Gastrocnemius medialis (tissue), 4 donors: Measurements from ENCODE around the gene INPP4B.

Source experiments
- POLR2A ChIP-seq, 2 donors: fragments of 450-650 bp; IDR thresholded peaks; one replicate each; pipeline ENCODE4 v1.6.1; 2017; ENCODE audit warnings: antibody characterized with exemption in 2 of 2, mild to moderate bottlenecking in 2 of 2, moderate library complexity in 2 of 2
- TF ChIP-seq, protein P1 (sequence below), 5 experiments: fragments of 450-650 bp in 3 of 5; fragments of 200-600 bp in 2 of 5; sonication (generic) in 2 of 5; IDR thresholded peaks in 4 of 5; conservative IDR thresholded peaks in 1 of 5; 1 replicate in 4 of 5; 2 replicates in 1 of 5; pipeline ENCODE4 v1.5.1; 2016 to 2019; ENCODE audit warnings: antibody characterized with exemption in 5 of 5, mild to moderate bottlenecking in 3 of 5, moderate library complexity in 3 of 5

DNA sequence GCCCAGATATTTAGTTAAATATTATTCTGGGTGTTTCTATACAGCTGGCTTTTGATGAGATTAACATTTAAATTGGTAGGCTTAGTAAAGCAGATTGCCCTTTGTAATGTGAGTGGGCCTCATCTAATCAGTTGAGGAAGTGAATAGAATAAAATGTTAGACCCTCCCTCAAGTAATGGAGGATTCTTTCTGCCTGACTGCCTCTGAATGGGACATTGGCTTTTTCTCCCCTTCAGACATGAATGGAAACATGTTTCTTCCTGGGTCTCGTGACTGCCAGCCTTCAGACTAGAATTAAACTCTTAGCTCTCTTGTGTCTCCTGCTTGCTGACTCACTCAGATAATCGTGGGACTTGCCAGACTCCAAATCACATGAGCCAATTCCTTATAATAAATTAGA lies 266.7 kb downstream of the INPP4B start:
- TF ChIP-seq, protein P1, sequence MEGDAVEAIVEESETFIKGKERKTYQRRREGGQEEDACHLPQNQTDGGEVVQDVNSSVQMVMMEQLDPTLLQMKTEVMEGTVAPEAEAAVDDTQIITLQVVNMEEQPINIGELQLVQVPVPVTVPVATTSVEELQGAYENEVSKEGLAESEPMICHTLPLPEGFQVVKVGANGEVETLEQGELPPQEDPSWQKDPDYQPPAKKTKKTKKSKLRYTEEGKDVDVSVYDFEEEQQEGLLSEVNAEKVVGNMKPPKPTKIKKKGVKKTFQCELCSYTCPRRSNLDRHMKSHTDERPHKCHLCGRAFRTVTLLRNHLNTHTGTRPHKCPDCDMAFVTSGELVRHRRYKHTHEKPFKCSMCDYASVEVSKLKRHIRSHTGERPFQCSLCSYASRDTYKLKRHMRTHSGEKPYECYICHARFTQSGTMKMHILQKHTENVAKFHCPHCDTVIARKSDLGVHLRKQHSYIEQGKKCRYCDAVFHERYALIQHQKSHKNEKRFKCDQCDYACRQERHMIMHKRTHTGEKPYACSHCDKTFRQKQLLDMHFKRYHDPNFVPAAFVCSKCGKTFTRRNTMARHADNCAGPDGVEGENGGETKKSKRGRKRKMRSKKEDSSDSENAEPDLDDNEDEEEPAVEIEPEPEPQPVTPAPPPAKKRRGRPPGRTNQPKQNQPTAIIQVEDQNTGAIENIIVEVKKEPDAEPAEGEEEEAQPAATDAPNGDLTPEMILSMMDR (IDR thresholded peaks at IDR 0.05 in 4 of 5, conservative IDR thresholded peaks at IDR 0.05 in 1 of 5) = no peak
- no peak for TF ChIP-seq POLR2A (IDR thresholded peaks at IDR 0.05)
